Left lobe of liver (tissue), 2 donors: Measurements from ENCODE around the gene SRPRB. TPM values are rescaled to one million over a fixed set of nuclear protein-coding genes. Genes with fewer than 3 reads are reported as not detected.

Experiments used
- ATAC-seq: fragments of 200-7000 bp; cut with Tn5 transposase; one replicate; pipeline ENCODE4 v1.9.1; 2020; ENCODE audit warnings: mild to moderate bottlenecking, moderate library complexity
- DNase-seq: peaks from one replicate; pipeline ENCODE4 v3.0.0-alpha.2; 2020; ENCODE audit warnings: low spot score
- total RNA-seq: library from RNA; stranded (reverse); gene quantifications from one replicate; pipeline ENCODE4 v1.2.1, GENCODE V29; 2021
- donor health status: DM: no; HTN: no; CAD: no; lungs with moderate emphysema.
- donor health status: DM: no; HTN: yes; CAD: no.

SRPRB gene
- total RNA-seq, 1 donor from 2014 or later, result 73.3 TPM

- ATAC-seq, result no peak
- no peak for DNase-seq
These were observed 20.5 kb downstream of the SRPRB start for GRCh38 chr3:133825969-133826727.

- DNase-seq (no peak), ATAC-seq (peak; percentile 55)
These were observed 21.5 kb downstream of the SRPRB start for GRCh38 chr3:133827136-133827535.

DNA sequence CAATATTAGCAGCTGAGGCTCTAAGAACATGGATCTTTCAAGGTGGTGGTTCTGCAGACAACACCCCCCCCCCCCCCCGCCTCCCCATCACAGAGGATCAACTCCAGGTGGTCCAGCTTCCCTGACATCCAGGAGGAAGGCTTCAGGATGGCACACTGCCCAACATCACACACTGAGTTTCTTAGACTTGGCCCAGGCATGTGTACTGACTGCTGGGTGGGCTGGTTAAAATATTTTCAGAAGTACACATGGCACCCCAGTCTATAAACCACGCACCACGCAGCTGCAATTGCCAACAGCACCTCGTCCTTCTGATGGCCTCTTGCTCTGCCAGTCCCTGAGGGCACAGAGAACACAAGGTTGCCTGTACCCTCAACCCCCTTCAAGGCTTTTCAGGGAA is 22.1 kb downstream of the SRPRB start:
- ATAC-seq, result no peak
- no peak for DNase-seq

- ATAC-seq (no peak), DNase-seq (no peak)
These were observed 23.1 kb downstream of the SRPRB start for GRCh38 chr3:133828576-133829309.

DNA sequence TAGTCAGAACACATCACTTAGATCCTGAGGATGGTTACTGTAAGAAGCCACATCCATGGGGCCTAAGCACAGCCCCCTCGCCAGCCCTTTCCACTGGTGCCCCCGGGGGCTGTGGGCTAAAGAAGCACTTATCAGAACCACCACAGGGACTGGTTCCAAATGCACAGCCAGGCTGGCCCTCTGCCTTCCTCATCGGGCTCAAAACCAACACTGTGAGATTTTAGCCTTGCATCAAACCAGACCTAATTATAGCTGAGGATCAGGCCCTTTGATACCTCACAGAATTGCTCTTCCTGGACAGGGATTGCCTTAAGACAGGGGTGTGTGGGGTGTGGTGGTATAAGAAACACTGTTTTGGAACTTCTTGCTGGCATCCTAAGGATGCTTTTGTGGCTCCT is 23.7 kb downstream of the SRPRB start:
- ATAC-seq (no peak), DNase-seq (no peak)

DNA sequence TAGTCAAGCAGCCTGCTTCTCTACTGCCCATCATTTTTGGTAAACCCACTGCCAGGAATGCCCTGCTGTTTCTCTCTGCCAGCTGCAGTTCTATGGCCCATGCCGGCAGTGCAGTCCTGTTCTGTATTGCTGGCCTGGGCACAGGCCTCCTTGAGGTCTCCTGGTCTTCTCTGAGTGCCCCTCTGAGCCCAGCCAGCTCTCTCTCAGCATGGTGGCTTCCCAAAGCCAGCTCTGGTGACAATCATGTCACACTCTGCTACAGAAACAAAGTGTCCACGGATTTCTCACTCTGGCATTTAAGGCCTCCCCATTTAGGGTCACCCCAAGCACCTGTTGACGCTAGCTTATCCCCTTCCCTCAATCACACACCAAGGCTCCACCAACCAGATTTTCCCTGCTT is 24.5 kb downstream of the SRPRB start:
- DNase-seq, result no peak
- no peak for ATAC-seq

- DNase-seq (no peak), ATAC-seq (no peak)
These were observed 26.6 kb downstream of the SRPRB start for GRCh38 chr3:133831966-133832801.

GRCh38 chr3:133832802-133833144 is 27.2 kb downstream of the SRPRB start:
- no peak for ATAC-seq
- no peak for DNase-seq

- no peak for DNase-seq
- no peak for ATAC-seq
These were observed 27.7 kb downstream of the SRPRB start for GRCh38 chr3:133833267-133833666.

DNA sequence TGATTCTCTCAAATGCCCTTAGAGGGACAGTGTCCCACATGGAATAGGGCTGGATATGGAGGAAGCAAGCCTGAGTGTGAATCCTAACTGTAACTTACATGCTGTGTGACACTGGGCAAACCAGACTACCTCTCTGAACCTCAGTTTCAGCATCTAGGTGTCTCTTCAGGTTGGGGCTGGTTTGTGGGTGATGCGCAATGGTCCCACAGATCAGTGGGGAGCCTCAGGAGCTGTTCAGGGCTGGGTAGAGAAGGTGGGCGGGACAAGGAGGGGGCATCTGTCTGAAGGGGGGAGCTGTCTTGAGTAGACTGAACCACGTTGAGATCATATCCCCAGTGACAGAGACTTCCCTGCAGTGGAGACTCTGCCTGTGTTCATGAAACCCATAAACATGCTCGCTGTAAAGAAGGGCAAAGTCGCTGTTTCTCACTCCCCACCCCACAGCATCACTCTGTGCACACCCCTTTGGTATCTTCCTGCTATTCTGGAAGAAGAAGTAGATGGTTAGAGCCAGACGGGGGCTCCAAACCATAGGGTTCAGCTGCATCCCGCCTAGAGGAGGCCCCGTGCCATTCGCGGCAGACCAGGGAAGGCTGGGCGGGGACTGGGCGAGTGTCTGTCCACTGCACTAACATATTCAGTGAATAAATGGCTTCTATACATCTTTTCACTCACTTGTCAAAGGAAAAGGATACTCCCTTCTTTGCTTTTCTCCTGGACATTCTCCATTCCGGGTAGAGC is 28.4 kb downstream of the SRPRB start:
- no peak for DNase-seq
- ATAC-seq, result no peak

DNA sequence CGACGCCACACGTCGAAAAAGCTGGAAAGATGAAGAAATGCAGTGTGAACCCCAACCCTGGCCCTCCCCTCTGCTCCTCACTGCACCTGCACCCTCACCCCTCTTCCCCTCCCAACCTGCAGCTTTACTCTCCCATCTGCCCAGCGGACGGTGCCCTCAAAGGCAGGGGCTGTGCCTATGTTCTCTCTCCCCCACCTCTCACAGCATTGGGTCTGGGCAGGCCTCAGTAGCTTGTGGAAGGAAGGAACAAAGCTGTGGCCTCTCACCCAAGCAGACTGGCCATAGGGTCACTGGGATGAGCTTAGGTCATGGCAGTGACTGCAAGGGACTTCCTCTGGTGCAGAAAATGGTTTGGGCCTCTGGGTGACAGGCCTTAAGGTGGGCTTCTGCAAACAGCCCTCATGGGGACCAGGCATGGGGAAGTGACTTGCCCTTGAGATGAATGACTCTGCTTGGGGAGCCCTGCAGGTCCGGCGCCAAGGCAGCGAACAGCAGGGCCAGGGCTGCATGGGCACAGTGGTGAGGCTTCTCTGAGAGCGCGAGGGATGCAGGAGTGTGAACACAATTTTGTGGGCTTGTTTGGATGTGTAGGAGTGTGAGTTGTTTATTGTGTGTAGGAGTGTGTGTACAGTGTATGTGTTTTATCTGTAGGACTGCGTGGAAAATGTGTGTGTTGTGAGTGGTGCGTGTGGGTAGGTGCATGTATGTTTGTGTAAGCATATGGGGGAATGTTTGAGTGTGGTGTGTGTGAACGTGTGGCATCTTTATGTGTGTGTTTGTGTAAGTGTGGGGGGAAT is 29.2 kb downstream of the SRPRB start:
- no peak for DNase-seq
- ATAC-seq, result no peak

DNA sequence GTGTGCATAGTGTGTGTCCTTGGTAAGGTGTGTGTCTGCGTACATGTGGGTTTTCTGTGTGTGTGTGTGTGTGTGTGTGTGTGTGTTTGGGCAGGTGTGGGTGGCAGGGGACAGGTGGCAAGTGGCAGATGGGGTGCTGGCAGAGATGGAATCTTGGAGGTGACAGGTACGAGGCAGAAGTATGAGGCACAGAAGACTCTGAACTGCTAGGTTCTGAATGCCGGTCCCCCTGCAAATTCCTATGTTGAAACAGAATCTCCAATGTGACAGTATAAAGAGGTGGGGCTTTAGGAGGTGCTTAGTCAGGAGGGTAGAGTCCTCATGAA is 29.8 kb downstream of the SRPRB start:
- ATAC-seq, result no peak
- DNase-seq, result no peak

GRCh38 chr3:133835961-133836360 is 30.3 kb downstream of the SRPRB start:
- no peak for ATAC-seq
- DNase-seq, result no peak

DNA sequence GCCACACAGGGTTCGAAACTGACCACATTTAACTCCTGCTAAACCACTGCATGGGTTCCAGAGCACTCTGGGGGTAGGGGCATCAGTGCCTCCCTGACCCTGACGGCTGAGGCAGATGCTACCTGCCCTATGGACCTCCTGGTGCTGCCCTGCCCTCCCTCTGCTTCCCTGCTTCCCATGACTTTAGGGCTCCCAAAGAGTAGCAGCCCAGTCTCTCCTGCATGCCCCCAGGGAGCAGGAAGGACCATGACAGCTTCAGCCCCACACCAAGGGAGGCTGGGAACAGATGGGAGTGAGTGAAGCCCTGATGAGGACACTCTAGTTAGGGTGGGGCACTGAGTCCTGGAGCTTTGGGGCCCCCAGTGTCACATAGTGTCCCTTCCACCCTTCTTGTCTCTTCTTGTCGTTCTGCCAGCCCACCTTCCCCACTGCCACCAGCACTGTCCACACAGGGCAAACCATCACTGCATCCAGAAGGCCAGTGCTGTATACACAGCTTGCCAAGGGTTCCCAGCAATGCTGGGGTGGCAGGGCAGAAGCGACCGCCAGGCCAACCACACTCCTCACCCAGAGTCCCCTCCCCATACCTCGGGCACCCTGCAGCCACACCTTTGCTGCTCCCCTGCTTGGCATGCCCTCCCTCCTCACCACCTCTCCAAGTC is 31.0 kb downstream of the SRPRB start:
- ATAC-seq (no peak), DNase-seq (no peak)

- DNase-seq (no peak), ATAC-seq (no peak)
These were observed 32.1 kb downstream of the SRPRB start for GRCh38 chr3:133837487-133838295.

- DNase-seq, result no peak
These were observed 32.7 kb downstream of the SRPRB start for GRCh38 chr3:133838296-133838789.

DNA sequence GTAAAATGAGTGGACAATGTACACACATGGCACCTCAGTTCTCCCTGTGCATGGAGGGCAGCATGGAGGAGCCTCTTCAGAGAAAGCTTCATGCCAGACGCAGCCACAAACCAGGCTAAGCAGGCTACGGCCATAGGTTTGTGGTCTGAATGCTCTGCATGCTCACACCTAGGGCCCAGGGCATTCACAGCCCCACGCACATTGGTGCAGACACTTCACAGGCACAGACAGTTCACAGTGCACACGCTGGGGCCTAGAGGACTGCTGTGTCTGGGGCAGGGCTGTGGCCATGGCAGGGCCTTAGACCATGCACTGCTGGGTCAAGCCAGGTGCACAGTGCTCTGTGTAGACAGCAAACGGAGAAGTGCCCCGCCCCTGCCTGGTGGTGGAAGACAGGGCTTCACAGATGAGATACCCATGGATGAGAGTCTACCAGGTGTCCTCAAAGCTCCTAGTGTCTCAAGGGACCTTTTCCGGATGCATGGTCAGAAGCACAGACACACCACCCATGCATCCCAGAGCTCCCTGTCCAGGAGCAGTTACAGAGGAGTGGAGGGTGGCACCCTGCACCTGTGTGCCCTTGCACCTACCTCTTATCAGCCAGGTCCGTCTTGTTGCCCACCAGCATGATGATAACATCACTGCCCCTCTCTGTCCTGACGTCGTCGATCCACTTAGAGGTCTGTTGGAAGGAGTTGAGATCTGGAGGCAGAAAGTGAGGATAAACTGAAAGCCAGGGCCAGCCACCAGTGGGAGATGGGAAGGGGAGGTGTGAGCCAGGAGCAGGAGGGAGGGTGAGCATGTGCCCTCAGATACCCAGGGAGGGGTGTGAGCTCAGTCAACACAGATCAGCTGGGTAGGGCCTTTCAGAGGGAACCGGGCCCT is 33.5 kb downstream of the SRPRB start:
- ATAC-seq (no peak), DNase-seq (no peak)

More at GRCh38 chr3:133838296-133838789, 32.7 kb downstream of the SRPRB start:
- ATAC-seq, result no peak
